Measurements from ENCODE around the gene OSCP1.

The OSCP1 gene

GRCh38 chr1:36463803-36464604 lies 13.8 kb upstream of the OSCP1 start, which contains the start of gene MRPS15:
Gene MRPS15 (minus strand): TSS chr1:36464384. CDS start chr1:36464275, 109 bp downstream.
- peak; percentile 41 for TF ChIP-seq CTCF (IDR thresholded peaks at IDR 0.05)
- H3K4me3 ChIP-seq (ENCODE audit: low read depth in 1 of 2, low read length in 1 of 2), result peak within 1 kb of the TSS; percentile 75 to 81

GRCh38 chr1:36463463-36463802 lies 13.2 kb upstream of the OSCP1 start:
- H3K27ac ChIP-seq, result peak overlapping the region; percentile 82
- peaks cover 60 to 61% of the 10 kb centered on the region in 2 experiments for H3K4me1 ChIP-seq (ENCODE audit: control insufficient read depth in 1 of 2, insufficient read depth in 1 of 2, low read depth in 1 of 2, low read length in 1 of 2)
- H3K9me3 ChIP-seq, result no peaks in the 10 kb centered on the region
- peaks cover 39% of the 10 kb centered on the region for H3K36me3 ChIP-seq
- no peak for TF ChIP-seq CTCF (IDR thresholded peaks at IDR 0.05)
- peak overlapping the region; percentile 75 to 81 for H3K4me3 ChIP-seq (ENCODE audit: low read depth in 1 of 2, low read length in 1 of 2)
- H3K27me3 ChIP-seq, result no peaks in the 10 kb centered on the region

More at GRCh38 chr1:36463803-36464604, 13.8 kb upstream of the OSCP1 start, which contains the start of gene MRPS15:
- Histone ChIP-seq H3K27me3 (no peaks in the 10 kb centered on the region), H3K36me3 (peaks cover 44% of the 10 kb centered on the region), H3K4me1 (ENCODE audit: control insufficient read depth in 1 of 2, insufficient read depth in 1 of 2, low read depth in 1 of 2, low read length in 1 of 2) (peaks cover 55% of the 10 kb centered on the region in 2 experiments), H3K9me3 (peaks cover 3% of the 10 kb centered on the region), H3K27ac (peak within 1 kb of the TSS; percentile 82)

GRCh38 chr1:36458910-36459309 lies 8.7 kb upstream of the OSCP1 start:
- Histone ChIP-seq H3K4me3 (ENCODE audit: low read depth in 1 of 2, low read length in 1 of 2) (peak overlapping the region in 1 of 2 experiments; percentile 56), H3K4me1 (ENCODE audit: control insufficient read depth in 1 of 2, insufficient read depth in 1 of 2, low read depth in 1 of 2, low read length in 1 of 2) (peaks cover 48% of the 10 kb centered on the region in 2 experiments), H3K9me3 (no peaks in the 10 kb centered on the region), H3K27ac (peak overlapping the region; percentile 84), H3K36me3 (peaks cover 4% of the 10 kb centered on the region), H3K27me3 (no peaks in the 10 kb centered on the region)
- no peak for TF ChIP-seq CTCF (IDR thresholded peaks at IDR 0.05)

GRCh38 chr1:36457691-36458090 lies 7.4 kb upstream of the OSCP1 start:
- Histone ChIP-seq H3K4me1 (ENCODE audit: control insufficient read depth in 1 of 2, insufficient read depth in 1 of 2, low read depth in 1 of 2, low read length in 1 of 2) (peaks cover 39% of the 10 kb centered on the region in 2 experiments), H3K4me3 (ENCODE audit: low read depth in 1 of 2, low read length in 1 of 2) (peak overlapping the region; percentile 28 to 56), H3K36me3 (peaks cover 4% of the 10 kb centered on the region), H3K27me3 (no peaks in the 10 kb centered on the region), H3K27ac (peak overlapping the region; percentile 84), H3K9me3 (no peaks in the 10 kb centered on the region)
- TF ChIP-seq CTCF (IDR thresholded peaks at IDR 0.05), result no peak

- peak overlapping the region; percentile 44 for H3K27ac ChIP-seq
- peak overlapping the region in 1 of 2 experiments; percentile 56 for H3K4me3 ChIP-seq (ENCODE audit: low read depth in 1 of 2, low read length in 1 of 2)
- peaks cover 43 to 44% of the 10 kb centered on the region in 2 experiments for H3K4me1 ChIP-seq (ENCODE audit: control insufficient read depth in 1 of 2, insufficient read depth in 1 of 2, low read depth in 1 of 2, low read length in 1 of 2)
- no peaks in the 10 kb centered on the region for H3K9me3 ChIP-seq
- H3K36me3 ChIP-seq, result peaks cover 4% of the 10 kb centered on the region
- H3K27me3 ChIP-seq, result no peaks in the 10 kb centered on the region
- TF ChIP-seq CTCF (IDR thresholded peaks at IDR 0.05), result no peak
These were observed 6.2 kb upstream of the OSCP1 start for GRCh38 chr1:36456391-36456928.

Measured in neutrophil (primary cell).